Fibroblast of lung (primary cell): ENCODE measurements around the gene ADGRD1.

Experiments
- EZH2 ChIP-seq: IDR thresholded peaks from 2 replicates; pipeline ENCODE4 v1.5.1; 2012; ENCODE audit warnings: low read length, control low read depth, mild to moderate bottlenecking; ENCODE audit errors: missing control alignments
- TF ChIP-seq, protein P1 (sequence below), 2 donors: IDR thresholded peaks in 1 of 2; conservative IDR thresholded peaks in 1 of 2; 1 replicate in 1 of 2; 2 replicates in 1 of 2; pipeline ENCODE4 v1.5.1; 2011 to 2012; ENCODE audit warnings: low read length in 2 of 2, control low read depth in 1 of 2, inconsistent platforms in 1 of 2, low read depth in 1 of 2, mild to moderate bottlenecking in 1 of 2

DNA sequence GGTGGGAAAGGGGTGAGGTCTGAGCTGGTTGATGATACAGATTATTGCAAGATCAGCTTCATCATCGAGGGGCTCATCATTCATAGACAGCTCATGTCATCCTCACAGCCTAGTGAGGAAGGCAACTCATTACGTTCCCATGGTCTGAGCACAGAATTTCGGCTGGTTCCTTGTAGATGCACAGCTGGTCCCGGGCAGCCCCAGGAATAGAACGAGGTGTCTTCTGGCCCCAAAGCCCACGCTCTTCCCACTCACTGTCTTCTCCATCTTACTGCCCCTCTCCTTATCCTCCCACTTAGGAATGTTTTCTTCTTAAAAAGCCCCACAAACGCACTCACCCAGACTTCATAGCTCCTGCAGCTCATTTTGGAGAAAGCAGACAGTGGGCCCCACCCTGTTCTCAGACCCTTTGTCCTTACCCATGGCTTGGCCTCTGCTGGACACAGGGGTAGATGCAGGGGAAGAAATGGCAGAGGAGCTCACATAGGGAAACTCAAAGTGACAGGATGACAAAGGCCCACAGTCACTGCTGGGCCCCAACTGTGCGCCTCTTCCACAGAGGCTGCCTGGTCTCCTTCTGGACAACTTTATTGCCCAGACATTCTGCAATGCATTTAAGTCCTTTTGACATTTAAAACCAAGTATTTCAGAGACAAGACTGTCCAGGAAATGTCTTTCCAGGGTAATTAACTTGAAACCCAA lies 162.2 kb downstream of the ADGRD1 start:
- TF ChIP-seq, protein P1, sequence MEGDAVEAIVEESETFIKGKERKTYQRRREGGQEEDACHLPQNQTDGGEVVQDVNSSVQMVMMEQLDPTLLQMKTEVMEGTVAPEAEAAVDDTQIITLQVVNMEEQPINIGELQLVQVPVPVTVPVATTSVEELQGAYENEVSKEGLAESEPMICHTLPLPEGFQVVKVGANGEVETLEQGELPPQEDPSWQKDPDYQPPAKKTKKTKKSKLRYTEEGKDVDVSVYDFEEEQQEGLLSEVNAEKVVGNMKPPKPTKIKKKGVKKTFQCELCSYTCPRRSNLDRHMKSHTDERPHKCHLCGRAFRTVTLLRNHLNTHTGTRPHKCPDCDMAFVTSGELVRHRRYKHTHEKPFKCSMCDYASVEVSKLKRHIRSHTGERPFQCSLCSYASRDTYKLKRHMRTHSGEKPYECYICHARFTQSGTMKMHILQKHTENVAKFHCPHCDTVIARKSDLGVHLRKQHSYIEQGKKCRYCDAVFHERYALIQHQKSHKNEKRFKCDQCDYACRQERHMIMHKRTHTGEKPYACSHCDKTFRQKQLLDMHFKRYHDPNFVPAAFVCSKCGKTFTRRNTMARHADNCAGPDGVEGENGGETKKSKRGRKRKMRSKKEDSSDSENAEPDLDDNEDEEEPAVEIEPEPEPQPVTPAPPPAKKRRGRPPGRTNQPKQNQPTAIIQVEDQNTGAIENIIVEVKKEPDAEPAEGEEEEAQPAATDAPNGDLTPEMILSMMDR (conservative IDR thresholded peaks at IDR 0.05 in 1 of 2, IDR thresholded peaks at IDR 0.05 in 1 of 2; ENCODE audit: low read depth in 1 of 2, low read length in 2 of 2): no peak
- TF ChIP-seq EZH2: no peak
